PC-3 (cell line): ENCODE results near the gene ATP12A.

Source experiments
- EZH2phosphoT487 ChIP-seq: fragments of 300-600 bp; sonication (generic); IDR thresholded peaks from 2 replicates; pipeline ENCODE4 v1.6.1; 2018; ENCODE audit warnings: mild to moderate bottlenecking, antibody characterized with exemption, low read length, borderline replicate concordance
- TF ChIP-seq, protein P1 (sequence below): fragments of 300-600 bp; sonication (generic); conservative IDR thresholded peaks from 2 replicates; pipeline ENCODE4 v1.5.1; 2017; ENCODE audit warnings: antibody characterized with exemption, low read depth, mild to moderate bottlenecking, low read length

DNA sequence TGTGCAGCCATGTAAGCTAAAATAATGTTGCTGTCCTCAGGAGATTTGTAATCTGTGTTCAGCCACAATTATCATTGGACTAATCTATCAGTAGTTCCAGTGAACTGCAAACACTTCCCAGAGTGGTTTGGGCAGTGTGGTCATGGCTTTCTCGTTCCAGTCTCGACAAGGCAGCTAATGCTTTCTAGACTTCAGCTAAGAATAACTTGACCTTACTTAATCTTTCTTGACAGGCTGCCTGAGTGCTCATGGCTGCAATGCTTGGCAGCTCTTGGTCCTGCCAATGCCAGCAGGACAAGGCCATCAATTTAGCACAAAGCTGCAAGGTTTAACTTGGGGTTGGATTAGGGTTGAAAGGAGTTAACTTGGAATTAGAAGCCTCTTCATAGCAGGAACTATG lies 32.8 kb downstream of the ATP12A start:
- TF ChIP-seq, protein P1, sequence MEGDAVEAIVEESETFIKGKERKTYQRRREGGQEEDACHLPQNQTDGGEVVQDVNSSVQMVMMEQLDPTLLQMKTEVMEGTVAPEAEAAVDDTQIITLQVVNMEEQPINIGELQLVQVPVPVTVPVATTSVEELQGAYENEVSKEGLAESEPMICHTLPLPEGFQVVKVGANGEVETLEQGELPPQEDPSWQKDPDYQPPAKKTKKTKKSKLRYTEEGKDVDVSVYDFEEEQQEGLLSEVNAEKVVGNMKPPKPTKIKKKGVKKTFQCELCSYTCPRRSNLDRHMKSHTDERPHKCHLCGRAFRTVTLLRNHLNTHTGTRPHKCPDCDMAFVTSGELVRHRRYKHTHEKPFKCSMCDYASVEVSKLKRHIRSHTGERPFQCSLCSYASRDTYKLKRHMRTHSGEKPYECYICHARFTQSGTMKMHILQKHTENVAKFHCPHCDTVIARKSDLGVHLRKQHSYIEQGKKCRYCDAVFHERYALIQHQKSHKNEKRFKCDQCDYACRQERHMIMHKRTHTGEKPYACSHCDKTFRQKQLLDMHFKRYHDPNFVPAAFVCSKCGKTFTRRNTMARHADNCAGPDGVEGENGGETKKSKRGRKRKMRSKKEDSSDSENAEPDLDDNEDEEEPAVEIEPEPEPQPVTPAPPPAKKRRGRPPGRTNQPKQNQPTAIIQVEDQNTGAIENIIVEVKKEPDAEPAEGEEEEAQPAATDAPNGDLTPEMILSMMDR: no peak
- no peak for TF ChIP-seq EZH2phosphoT487
